ENCODE results near the gene ERCC2. TPM values are rescaled to one million over a fixed set of nuclear protein-coding genes. Genes with fewer than 3 reads are reported as not detected.
"Not testable (repeated sequence)": the region's sequence is repeated elsewhere in the genome, so short reads cannot be mapped to it uniquely, and the experiment has no call there.

ERCC2 gene
- total RNA-seq, 4 donors from 2014 or later, result 3.0 to 46.2 (median 9.2) TPM

DNA sequence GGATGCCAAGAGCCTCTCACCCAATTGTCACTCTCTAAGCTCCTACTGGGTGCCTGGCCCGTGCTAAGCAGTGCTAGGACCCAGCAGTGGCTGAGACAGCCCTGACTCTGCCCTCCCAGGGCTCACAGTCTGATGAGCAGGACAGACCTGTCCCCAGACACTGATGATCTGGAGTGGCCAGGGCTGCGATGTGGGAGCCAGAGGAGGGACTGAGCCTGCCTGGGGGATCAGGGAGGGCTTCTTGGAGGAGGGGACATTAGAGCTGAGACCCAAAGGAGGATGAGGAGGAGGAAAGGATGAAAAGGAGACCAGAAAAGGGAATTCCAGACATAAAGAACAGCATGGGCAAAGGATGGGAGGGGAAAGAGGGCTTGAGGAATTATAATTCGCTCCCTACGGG lies 46.8 kb upstream of the ERCC2 start:
- H3K4me3 ChIP-seq, result no peak overlapping the region
- no peak for DNase-seq
- H3K27ac ChIP-seq, result no peak overlapping the region
- H3K36me3 ChIP-seq, result peaks cover 0 to 14% (median 3%) of the 10 kb centered on the region in 4 donors
- intact Hi-C loops (cut with DNase I; ENCODE audit: low total_unique reads), result no loop called here
- H3K27me3 ChIP-seq, result no peaks in the 10 kb centered on the region
- TF ChIP-seq, protein P1, sequence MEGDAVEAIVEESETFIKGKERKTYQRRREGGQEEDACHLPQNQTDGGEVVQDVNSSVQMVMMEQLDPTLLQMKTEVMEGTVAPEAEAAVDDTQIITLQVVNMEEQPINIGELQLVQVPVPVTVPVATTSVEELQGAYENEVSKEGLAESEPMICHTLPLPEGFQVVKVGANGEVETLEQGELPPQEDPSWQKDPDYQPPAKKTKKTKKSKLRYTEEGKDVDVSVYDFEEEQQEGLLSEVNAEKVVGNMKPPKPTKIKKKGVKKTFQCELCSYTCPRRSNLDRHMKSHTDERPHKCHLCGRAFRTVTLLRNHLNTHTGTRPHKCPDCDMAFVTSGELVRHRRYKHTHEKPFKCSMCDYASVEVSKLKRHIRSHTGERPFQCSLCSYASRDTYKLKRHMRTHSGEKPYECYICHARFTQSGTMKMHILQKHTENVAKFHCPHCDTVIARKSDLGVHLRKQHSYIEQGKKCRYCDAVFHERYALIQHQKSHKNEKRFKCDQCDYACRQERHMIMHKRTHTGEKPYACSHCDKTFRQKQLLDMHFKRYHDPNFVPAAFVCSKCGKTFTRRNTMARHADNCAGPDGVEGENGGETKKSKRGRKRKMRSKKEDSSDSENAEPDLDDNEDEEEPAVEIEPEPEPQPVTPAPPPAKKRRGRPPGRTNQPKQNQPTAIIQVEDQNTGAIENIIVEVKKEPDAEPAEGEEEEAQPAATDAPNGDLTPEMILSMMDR (IDR thresholded peaks at IDR 0.05), result no peak
- no peak for TF ChIP-seq POLR2AphosphoS5 (IDR thresholded peaks at IDR 0.05)
- TF ChIP-seq EP300 (IDR thresholded peaks at IDR 0.05; ENCODE audit: low read depth), result no peak
- TF ChIP-seq POLR2A (IDR thresholded peaks at IDR 0.05), result no peak
- no peaks in the 10 kb centered on the region for H3K9me3 ChIP-seq
- WGBS, 2 donors (ENCODE audit: low coverage in 1 of 2), result 76 to 92% methylated on average over 2 to 4 of the region's 4 CpGs
- in situ Hi-C loops (cut with MboI; ENCODE audit: low pct_ligation_motif_present in 1 of 4, low pct_unique_long_range_greater_than_20kb in 1 of 4, low sequenced_read_pairs in 3 of 4), result no loop called here
- H3K4me1 ChIP-seq, result peaks cover 0 to 7% (median 2%) of the 10 kb centered on the region in 4 donors

DNA sequence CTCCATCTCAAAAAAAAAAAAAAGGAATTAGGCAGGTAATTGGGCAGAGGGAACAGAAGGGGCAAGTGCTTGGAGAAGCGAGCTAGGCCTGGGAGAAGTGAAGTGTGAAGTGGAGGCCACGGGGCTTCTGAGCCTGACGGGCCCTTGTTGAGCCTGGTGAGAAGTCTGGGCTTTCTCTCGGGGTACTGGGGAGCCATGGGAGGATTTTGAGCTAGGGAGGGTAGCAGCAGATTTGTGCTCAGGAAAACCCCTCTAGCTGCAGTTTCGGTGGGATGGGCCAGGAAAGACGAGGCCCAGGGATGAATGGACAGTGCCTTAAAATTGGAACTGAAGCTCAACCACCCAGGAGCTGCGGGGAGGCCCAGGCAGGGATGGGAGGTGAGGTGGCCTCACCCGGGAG lies 44.1 kb upstream of the ERCC2 start:
- intact Hi-C loops (cut with DNase I; ENCODE audit: low total_unique reads), result no loop called here
- peaks cover 0 to 14% (median 3%) of the 10 kb centered on the region in 4 donors for H3K36me3 ChIP-seq
- no peak overlapping the region for H3K27ac ChIP-seq
- in situ Hi-C loops (cut with MboI; ENCODE audit: low pct_ligation_motif_present in 1 of 4, low pct_unique_long_range_greater_than_20kb in 1 of 4, low sequenced_read_pairs in 3 of 4), result no loop called here
- 96 to 100% methylated on average over 4 to 8 of the region's 8 CpGs for WGBS, 2 donors (ENCODE audit: low coverage in 1 of 2)
- TF ChIP-seq EP300 (IDR thresholded peaks at IDR 0.05; ENCODE audit: low read depth) (no peak), POLR2A (IDR thresholded peaks at IDR 0.05) (no peak), POLR2AphosphoS5 (IDR thresholded peaks at IDR 0.05) (no peak)
- TF ChIP-seq, protein P1 (IDR thresholded peaks at IDR 0.05), result no peak
- no peak overlapping the region for H3K4me3 ChIP-seq
- no peaks in the 10 kb centered on the region for H3K27me3 ChIP-seq
- H3K4me1 ChIP-seq, result peaks cover 0 to 4% (median 0%) of the 10 kb centered on the region in 4 donors
- no peaks in the 10 kb centered on the region for H3K9me3 ChIP-seq
- no peak for DNase-seq

DNA sequence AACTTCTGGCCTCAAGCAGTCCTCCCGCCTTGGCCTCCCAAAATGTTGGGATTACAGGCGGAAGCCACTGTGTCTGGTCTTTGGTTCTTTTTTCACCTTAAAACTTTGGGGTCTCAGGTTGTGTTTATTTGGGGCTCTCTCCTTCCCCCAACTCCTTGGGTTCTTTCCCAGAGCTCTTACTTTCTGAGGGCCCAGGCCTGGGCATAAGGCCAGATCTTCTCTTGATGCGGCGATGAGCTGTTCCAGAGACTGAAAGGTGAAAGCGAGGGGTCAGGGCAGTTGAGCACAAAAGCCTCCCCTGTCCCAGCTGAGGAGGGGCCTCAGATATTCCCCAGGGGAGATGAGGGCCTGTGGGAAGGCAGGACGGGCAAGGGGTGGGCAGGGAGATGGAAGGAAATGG lies 43.1 kb upstream of the ERCC2 start:
- Histone ChIP-seq H3K27me3 (no peaks in the 10 kb centered on the region), H3K9me3 (no peaks in the 10 kb centered on the region), H3K4me1 (peaks cover 0 to 4% (median 0%) of the 10 kb centered on the region in 4 donors), H3K36me3 (peaks cover 0 to 14% (median 3%) of the 10 kb centered on the region in 4 donors), H3K4me3 (no peak overlapping the region), H3K27ac (no peak overlapping the region)
- in situ Hi-C loops (cut with MboI; ENCODE audit: low pct_ligation_motif_present in 1 of 4, low pct_unique_long_range_greater_than_20kb in 1 of 4, low sequenced_read_pairs in 3 of 4), result no loop called here
- TF ChIP-seq POLR2A (IDR thresholded peaks at IDR 0.05), result no peak
- TF ChIP-seq, protein P1 (IDR thresholded peaks at IDR 0.05), result no peak
- TF ChIP-seq POLR2AphosphoS5 (IDR thresholded peaks at IDR 0.05), result no peak
- no peak for TF ChIP-seq EP300 (IDR thresholded peaks at IDR 0.05; ENCODE audit: low read depth)
- intact Hi-C loops (cut with DNase I; ENCODE audit: low total_unique reads), result no loop called here
- no peak for DNase-seq
- 86 to 94% methylated on average over 4 to 6 of the region's 6 CpGs for WGBS, 2 donors (ENCODE audit: low coverage in 1 of 2)

DNA sequence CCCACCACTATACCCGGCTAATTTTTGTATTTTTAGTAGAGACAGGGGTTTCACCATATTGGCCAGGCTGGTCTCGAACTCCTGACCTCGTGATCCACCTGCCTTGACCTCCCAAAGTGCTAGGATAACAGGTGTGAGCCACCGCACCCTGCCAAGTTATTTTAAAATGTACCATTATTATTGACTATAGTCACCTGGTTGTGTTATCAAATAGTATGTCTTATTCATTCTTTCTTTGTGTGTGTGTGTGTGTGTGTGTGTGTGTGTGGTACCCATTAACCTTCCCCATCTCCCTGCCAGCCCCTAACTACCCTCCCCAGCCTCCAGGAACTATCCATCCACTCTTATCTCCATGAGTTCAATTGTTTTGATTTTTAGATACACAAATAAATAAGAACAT lies 40.0 kb upstream of the ERCC2 start:
- H3K27ac ChIP-seq; H3K9me3 ChIP-seq; intact Hi-C loops (cut with DNase I; ENCODE audit: low total_unique reads); H3K4me3 ChIP-seq; in situ Hi-C loops (cut with MboI; ENCODE audit: low pct_ligation_motif_present in 1 of 4, low pct_unique_long_range_greater_than_20kb in 1 of 4, low sequenced_read_pairs in 3 of 4); H3K27me3 ChIP-seq; DNase-seq: not testable (repeated sequence)
- Histone ChIP-seq H3K36me3 (peaks cover 0 to 14% (median 3%) of the 10 kb centered on the region in 4 donors), H3K4me1 (peaks cover 5 to 12% (median 8%) of the 10 kb centered on the region in 4 donors)
- 94% methylated on average over 4 of the region's 4 CpGs; no CpG with 5 or more reads in 1 of the 2 donors for WGBS, 2 donors (ENCODE audit: low coverage in 1 of 2)

DNA sequence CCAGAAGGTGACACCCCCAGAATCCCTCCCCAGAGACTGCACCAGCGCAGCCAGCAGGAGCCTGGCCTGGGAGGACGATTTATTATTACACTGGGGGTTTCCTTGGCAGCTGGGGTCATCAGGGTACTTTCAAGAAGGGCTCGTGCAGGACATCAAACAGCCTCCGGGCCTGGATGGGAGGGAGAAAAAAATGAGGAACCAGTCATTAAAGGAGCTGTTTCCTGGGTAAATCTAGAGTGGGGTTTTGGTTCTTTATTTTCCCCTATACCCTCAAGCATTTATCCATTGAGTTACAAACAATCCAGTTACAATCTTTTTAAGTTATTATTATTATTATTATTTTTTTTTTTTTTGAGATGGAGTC lies 39.2 kb upstream of the ERCC2 start:
- H3K4me1 ChIP-seq, result peaks cover 5 to 16% (median 13%) of the 10 kb centered on the region in 4 donors
- H3K4me3 ChIP-seq, result no peak overlapping the region
- no peak overlapping the region for H3K27ac ChIP-seq
- no peaks in the 10 kb centered on the region for H3K9me3 ChIP-seq
- in situ Hi-C loops (cut with MboI; ENCODE audit: low pct_ligation_motif_present in 1 of 4, low pct_unique_long_range_greater_than_20kb in 1 of 4, low sequenced_read_pairs in 3 of 4), result no loop called here
- TF ChIP-seq POLR2AphosphoS5 (IDR thresholded peaks at IDR 0.05), result no peak
- no peak for TF ChIP-seq POLR2A (IDR thresholded peaks at IDR 0.05)
- TF ChIP-seq, protein P1 (IDR thresholded peaks at IDR 0.05), result no peak
- WGBS, 2 donors (ENCODE audit: low coverage in 1 of 2), result 59 to 80% methylated on average over 1 to 4 of the region's 4 CpGs
- peaks cover 0 to 14% (median 3%) of the 10 kb centered on the region in 4 donors for H3K36me3 ChIP-seq
- intact Hi-C loops (cut with DNase I; ENCODE audit: low total_unique reads), result no loop called here
- H3K27me3 ChIP-seq, result peaks cover 4% of the 10 kb centered on the region
- no peak for DNase-seq

All from transverse colon (tissue), 4 donors.